Measurements from ENCODE around the gene LAG3. TPM values are rescaled to one million over a fixed set of nuclear protein-coding genes. Genes with fewer than 3 reads are reported as not detected.

LAG3 gene
- total RNA-seq, 4 donors from 2014 or later, result 0.52 to 1.1 TPM; not detected in 2

DNA sequence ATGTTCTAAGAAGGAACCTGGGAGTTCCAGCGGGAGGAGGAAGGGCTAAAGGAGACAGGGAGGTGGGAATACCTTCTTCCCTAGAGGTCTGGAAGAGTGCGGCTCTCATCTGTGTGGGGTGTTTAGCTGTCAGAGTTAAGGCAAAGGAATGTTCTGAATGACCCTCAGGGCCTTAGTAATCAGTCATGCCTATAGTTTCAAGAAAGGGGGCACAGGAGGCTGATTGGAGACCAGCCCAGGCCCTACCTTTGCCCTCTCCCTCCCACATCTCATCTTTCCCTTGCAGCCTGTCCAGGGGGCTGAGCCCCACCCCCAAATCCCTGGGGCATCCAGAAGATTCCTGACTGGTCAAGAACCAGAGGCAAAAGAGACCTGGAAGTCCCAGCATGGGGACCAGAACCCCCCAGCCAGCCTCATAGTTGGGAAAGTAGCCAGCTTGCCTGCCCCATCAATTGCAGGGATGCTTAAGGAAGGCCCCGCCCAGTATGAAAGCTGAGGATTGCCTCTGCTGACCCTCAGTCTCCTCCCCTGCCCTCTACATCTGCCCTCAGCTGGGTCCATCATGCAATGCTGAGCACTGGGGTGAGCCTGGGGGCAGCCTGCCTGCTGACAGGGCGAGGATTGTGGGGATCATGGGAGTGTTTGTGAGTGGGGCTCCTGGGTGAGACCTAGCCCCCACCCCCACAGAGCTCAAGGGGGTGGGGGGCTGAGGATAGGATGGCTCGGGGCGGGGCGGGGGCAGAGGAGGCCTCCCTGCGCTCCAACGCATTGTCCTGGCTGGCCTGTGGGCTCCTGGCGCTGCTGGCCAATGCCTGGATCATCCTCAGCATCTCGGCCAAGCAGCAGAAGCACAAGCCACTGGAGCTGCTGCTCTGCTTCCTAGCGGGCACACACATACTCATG is 51.1 kb downstream of the LAG3 start:
- TF ChIP-seq, protein P1, sequence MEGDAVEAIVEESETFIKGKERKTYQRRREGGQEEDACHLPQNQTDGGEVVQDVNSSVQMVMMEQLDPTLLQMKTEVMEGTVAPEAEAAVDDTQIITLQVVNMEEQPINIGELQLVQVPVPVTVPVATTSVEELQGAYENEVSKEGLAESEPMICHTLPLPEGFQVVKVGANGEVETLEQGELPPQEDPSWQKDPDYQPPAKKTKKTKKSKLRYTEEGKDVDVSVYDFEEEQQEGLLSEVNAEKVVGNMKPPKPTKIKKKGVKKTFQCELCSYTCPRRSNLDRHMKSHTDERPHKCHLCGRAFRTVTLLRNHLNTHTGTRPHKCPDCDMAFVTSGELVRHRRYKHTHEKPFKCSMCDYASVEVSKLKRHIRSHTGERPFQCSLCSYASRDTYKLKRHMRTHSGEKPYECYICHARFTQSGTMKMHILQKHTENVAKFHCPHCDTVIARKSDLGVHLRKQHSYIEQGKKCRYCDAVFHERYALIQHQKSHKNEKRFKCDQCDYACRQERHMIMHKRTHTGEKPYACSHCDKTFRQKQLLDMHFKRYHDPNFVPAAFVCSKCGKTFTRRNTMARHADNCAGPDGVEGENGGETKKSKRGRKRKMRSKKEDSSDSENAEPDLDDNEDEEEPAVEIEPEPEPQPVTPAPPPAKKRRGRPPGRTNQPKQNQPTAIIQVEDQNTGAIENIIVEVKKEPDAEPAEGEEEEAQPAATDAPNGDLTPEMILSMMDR (IDR thresholded peaks at IDR 0.05), result no peak
- TF ChIP-seq POLR2A (IDR thresholded peaks at IDR 0.05), result no peak
- WGBS, 2 donors, result 63 to 64% methylated on average over 4 to 9 of the region's 12 CpGs
- intact Hi-C loops (cut with DNase I; ENCODE audit: low total_unique reads), result no loop called here
- DNase-seq (ENCODE audit: low spot score in 2 of 2), result no peak
- no peak overlapping the region for H3K4me3 ChIP-seq (ENCODE audit: low read depth, poor library complexity, severe bottlenecking)

DNA sequence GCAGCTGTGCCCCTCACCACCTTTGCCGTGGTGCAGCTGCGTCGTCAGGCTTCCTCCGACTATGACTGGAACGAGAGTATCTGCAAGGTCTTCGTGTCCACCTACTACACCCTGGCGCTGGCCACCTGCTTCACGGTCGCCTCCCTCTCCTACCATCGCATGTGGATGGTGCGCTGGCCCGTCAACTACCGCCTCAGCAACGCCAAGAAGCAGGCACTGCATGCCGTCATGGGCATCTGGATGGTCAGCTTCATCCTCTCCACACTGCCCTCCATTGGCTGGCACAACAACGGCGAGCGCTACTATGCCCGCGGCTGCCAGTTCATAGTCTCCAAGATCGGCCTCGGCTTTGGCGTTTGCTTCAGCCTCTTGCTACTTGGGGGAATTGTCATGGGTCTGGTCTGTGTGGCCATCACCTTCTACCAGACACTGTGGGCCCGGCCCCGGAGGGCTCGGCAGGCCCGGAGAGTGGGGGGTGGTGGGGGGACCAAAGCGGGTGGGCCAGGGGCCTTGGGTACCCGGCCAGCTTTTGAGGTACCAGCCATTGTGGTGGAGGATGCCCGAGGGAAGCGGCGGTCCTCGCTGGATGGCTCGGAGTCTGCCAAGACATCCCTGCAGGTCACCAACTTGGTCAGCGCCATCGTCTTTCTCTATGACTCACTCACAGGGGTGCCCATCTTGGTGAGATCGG is 51.9 kb downstream of the LAG3 start:
- WGBS, 2 donors, result 88 to 89% methylated on average over 37 of the region's 37 CpGs
- no peak overlapping the region for H3K4me3 ChIP-seq (ENCODE audit: low read depth, poor library complexity, severe bottlenecking)
- intact Hi-C loops (cut with DNase I; ENCODE audit: low total_unique reads), result no loop called here
- TF ChIP-seq POLR2A (IDR thresholded peaks at IDR 0.05), result no peak
- TF ChIP-seq, protein P1 (IDR thresholded peaks at IDR 0.05), result no peak
- peak in 1 of 2 donors; percentile 81 for DNase-seq (ENCODE audit: low spot score in 2 of 2)

DNA sequence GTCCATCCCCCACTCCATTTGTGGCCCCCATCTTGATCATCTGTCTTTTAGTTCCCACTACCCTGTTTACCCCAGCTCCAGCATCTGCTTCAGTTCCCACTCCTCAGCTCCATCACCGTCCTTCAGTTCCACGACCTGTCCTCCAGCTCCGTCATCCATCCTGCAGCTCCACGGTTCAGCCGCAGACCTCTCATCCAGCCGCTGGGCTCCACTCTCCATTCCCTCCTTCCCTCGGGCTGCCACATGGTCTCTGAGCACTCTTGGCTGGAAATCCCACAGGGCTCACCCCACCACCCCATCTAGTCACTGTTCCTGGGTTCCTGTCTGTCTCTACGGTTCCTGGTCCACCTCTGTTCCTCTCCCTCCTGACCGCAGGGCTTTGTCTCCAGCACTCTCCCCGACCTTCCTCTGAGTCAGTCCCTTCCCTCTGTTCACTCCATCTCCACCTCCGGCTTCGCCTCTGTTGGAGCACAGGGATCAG is 52.6 kb downstream of the LAG3 start:
- WGBS, 2 donors, result 40 to 48% methylated on average over 12 of the region's 12 CpGs
- TF ChIP-seq, protein P1 (IDR thresholded peaks at IDR 0.05), result no peak
- intact Hi-C loops (cut with DNase I; ENCODE audit: low total_unique reads), result loop anchor here (5.0 kb wide), 1 partner anchor 208 kb away; no protein-coding TSS in a partner anchor
- no peak for DNase-seq (ENCODE audit: low spot score in 2 of 2)
- H3K4me3 ChIP-seq (ENCODE audit: low read depth, poor library complexity, severe bottlenecking), result no peak overlapping the region

DNA sequence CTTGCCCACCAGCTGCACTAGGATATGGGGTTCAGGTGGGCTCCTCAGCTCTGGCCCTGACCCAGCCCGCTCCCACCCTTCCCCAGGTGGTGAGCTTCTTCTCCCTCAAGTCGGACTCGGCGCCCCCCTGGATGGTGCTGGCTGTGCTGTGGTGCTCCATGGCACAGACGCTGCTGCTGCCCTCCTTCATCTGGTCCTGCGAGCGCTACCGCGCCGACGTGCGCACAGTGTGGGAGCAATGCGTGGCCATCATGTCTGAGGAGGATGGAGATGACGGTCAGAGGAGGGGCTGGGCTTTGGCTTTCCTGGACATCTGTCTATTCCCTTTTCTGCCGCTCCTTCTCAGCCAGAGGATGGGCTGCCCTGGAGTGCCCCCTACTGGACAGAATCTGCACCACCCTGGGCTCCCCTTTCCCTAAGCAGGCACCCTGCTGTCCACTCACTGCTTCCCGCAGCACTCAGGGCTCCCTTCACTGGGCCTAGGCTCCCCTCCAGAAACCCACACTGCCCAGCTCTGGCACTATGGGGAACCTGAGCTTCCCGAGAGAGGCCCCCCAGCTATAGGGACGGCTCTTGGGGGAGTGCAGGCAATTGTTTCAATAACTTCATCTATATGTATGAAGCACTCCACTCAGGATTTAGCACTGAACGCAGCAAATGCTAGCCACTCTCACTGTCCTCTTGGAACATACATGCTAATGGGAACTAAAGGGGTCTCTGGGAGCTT is 53.2 kb downstream of the LAG3 start:
- WGBS, 2 donors, result 5 to 7% methylated on average over 19 of the region's 19 CpGs
- no peak overlapping the region for H3K4me3 ChIP-seq (ENCODE audit: low read depth, poor library complexity, severe bottlenecking)
- DNase-seq (ENCODE audit: low spot score in 2 of 2), result peak; percentile 80 to 97
- TF ChIP-seq, protein P1 (IDR thresholded peaks at IDR 0.05), result peak in 1 of 3 donors; percentile 75
- no peak for TF ChIP-seq POLR2A (IDR thresholded peaks at IDR 0.05)
- intact Hi-C loops (cut with DNase I; ENCODE audit: low total_unique reads), result loop anchor here (5.0 kb wide), 1 partner anchor 208 kb away; no protein-coding TSS in a partner anchor

DNA sequence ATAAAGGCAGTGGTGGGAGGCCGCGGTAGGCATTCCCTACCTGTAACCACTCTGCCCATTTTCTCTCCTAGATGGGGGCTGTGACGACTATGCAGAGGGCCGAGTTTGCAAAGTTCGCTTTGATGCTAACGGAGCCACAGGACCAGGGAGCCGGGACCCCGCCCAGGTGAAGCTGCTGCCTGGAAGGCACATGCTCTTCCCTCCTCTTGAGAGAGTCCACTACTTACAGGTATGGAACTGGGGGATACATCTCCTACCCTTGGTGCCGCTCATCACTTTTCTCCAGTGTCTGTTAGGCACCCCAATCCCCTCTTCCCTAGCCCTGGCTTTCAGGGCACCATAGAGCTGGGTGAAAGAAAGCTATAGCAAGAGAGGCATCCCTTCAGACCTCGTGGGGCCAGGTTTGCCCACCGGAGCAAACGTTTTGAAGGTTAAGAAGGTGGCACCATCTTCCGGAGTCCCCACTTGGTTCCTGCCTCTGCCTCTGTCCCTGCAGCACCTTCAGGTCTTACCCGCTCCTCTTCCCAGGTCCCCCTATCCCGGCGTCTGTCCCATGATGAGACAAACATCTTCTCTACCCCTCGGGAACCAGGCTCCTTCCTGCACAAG is 53.9 kb downstream of the LAG3 start:
- peak in 1 of 2 donors; percentile 81 for DNase-seq (ENCODE audit: low spot score in 2 of 2)
- TF ChIP-seq, protein P1 (IDR thresholded peaks at IDR 0.05), result no peak
- TF ChIP-seq POLR2A (IDR thresholded peaks at IDR 0.05), result no peak
- WGBS, 2 donors, result 73 to 81% methylated on average over 17 of the region's 17 CpGs
- no peak overlapping the region for H3K4me3 ChIP-seq (ENCODE audit: low read depth, poor library complexity, severe bottlenecking)
- intact Hi-C loops (cut with DNase I; ENCODE audit: low total_unique reads), result loop anchor here (5.0 kb wide), 1 partner anchor 209 kb away; no protein-coding TSS in a partner anchor

Measured in lower leg skin (tissue), 4 donors.